HEK293T (cell line): ENCODE results near the gene KCNH6.

Source experiments
- CTCF ChIA-PET: fragments of 350-600 bp; formaldehyde crosslinking; extraction: SDS; loops from one replicate; lab custom pipeline; 2021; ENCODE audit warnings: antibody characterized with exemption, inconsistent platforms; lab: Yijun Ruan, JAX
- POLR2A ChIA-PET: fragments of 350-600 bp; formaldehyde crosslinking; extraction: SDS; loops from one replicate; lab custom pipeline; 2020; ENCODE audit warnings: antibody characterized with exemption, inconsistent platforms; lab: Yijun Ruan, JAX
- DNase-seq: peaks from one replicate; pipeline ENCODE4 v3.0.0; 2012; ENCODE audit warnings: mixed read lengths; ENCODE audit errors: extremely low spot score
- ARNT ChIP-seq: fragments of 450-650 bp; IDR thresholded peaks from 2 replicates; pipeline ENCODE4 v1.6.1; 2017; ENCODE audit warnings: mild to moderate bottlenecking
- BHLHE40 ChIP-seq: fragments of 450-650 bp; IDR thresholded peaks from 2 replicates; pipeline ENCODE4 v1.6.1; 2016; ENCODE audit warnings: mild to moderate bottlenecking, moderate library complexity, borderline replicate concordance
- CTBP1 ChIP-seq: fragments of 450-650 bp; IDR thresholded peaks from 2 replicates; pipeline ENCODE4 v1.6.1; 2016; ENCODE audit warnings: borderline replicate concordance
- ELF4 ChIP-seq: fragments of 450-650 bp; IDR thresholded peaks from 2 replicates; pipeline ENCODE4 v1.6.1; 2017; ENCODE audit warnings: antibody characterized with exemption
- FOXA1 ChIP-seq: fragments of 450-650 bp; IDR thresholded peaks from 2 replicates; pipeline ENCODE4 v1.6.1; 2016; ENCODE audit warnings: mild to moderate bottlenecking
- FOXK2 ChIP-seq: fragments of 450-650 bp; IDR thresholded peaks from 2 replicates; pipeline ENCODE4 v1.6.1; 2016; ENCODE audit warnings: mild to moderate bottlenecking
- FOXM1 ChIP-seq: fragments of 450-650 bp; IDR thresholded peaks from 2 replicates; pipeline ENCODE4 v1.6.1; 2017; ENCODE audit warnings: mild to moderate bottlenecking, borderline replicate concordance
- HDGF ChIP-seq: fragments of 450-650 bp; IDR thresholded peaks from 2 replicates; pipeline ENCODE4 v1.6.1; 2017; ENCODE audit warnings: antibody characterized with exemption, borderline replicate concordance
- L3MBTL2 ChIP-seq: fragments of 450-650 bp; conservative IDR thresholded peaks from 2 replicates; pipeline ENCODE4 v1.6.1; 2016; ENCODE audit warnings: mild to moderate bottlenecking
- LEF1 ChIP-seq: fragments of 450-650 bp; IDR thresholded peaks from 2 replicates; pipeline ENCODE4 v1.6.1; 2017; ENCODE audit warnings: mild to moderate bottlenecking, borderline replicate concordance
- NFRKB ChIP-seq: fragments of 450-650 bp; IDR thresholded peaks from 2 replicates; pipeline ENCODE4 v1.6.1; 2016; ENCODE audit warnings: mild to moderate bottlenecking, moderate library complexity
- PKNOX1 ChIP-seq: fragments of 450-650 bp; IDR thresholded peaks from 2 replicates; pipeline ENCODE4 v1.6.1; 2016
- SP1 ChIP-seq: fragments of 450-650 bp; IDR thresholded peaks from 2 replicates; pipeline ENCODE4 v1.6.1; 2017
- SUZ12 ChIP-seq: fragments of 450-650 bp; IDR thresholded peaks from 2 replicates; pipeline ENCODE4 v1.6.1; 2016; ENCODE audit warnings: mild to moderate bottlenecking
- TARDBP ChIP-seq: fragments of 450-650 bp; IDR thresholded peaks from 2 replicates; pipeline ENCODE4 v1.6.1; 2016
- ZNF384 ChIP-seq: fragments of 450-650 bp; IDR thresholded peaks from 2 replicates; pipeline ENCODE4 v1.6.1; 2016

Gene KCNH6

DNA sequence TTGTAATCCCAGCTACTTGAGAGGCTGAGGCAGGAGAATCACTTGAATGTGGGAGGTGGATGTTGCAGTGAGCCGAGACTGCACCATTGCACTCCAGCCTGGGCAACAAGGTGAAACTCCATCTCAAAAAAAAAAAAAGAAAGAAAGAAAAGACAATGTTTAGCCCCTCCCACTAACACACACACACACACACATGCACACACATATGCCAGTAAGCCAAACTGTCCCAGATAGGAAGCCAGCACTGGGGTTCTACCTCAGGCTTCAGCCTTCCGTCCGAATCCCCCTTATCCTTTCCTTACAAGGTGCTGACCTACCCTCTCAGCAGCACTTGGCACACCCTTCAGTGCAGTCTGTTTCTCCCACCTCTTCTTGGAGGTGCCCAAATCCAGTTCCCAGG is 8.7 kb upstream of the KCNH6 start:
- CTCF ChIA-PET, result interaction anchor here (1.4 kb wide), 1 partner anchor 89 kb away, joined by 3 read pairs; no protein-coding TSS in a partner anchor
- DNase-seq, result no peak
- TF ChIP-seq L3MBTL2 (no peak), ZNF384 (no peak), ARNT (no peak), NFRKB (no peak), HDGF (no peak), LEF1 (no peak), TARDBP (no peak), BHLHE40 (no peak), PKNOX1 (no peak)
- POLR2A ChIA-PET, result interaction anchor here (1.1 kb wide), 1 partner anchor 11 kb away, joined by 3 read pairs; no protein-coding TSS in a partner anchor

DNA sequence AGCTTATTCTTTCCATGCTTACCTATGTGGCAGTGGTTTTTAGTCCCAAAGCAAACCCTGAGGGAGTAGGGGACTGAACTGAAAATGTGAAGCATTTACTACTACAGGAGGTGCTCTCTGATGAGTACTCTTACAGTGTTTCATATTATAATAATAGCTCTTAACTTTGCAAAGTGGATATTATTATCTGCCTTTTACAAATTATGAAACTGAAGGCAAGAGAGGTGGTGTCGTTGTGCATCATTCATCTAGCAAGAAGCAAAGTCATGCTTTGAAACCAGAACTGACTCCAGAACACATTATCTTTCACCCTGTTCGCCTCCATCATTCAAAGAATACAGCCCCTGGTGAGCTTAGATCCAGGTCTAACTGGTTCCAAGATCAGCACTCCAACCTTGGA is 8.2 kb upstream of the KCNH6 start:
- TF ChIP-seq SUZ12 (no peak), ARNT (no peak), FOXM1 (no peak), CTBP1 (no peak), L3MBTL2 (no peak), SP1 (no peak), PKNOX1 (no peak), HDGF (no peak), LEF1 (no peak), TARDBP (no peak), FOXK2 (no peak)
- ChIA-PET CTCF (interaction anchor here (1.4 kb wide), 1 partner anchor 89 kb away, joined by 3 read pairs; no protein-coding TSS in a partner anchor), POLR2A (no interaction called here)
- no peak for DNase-seq

DNA sequence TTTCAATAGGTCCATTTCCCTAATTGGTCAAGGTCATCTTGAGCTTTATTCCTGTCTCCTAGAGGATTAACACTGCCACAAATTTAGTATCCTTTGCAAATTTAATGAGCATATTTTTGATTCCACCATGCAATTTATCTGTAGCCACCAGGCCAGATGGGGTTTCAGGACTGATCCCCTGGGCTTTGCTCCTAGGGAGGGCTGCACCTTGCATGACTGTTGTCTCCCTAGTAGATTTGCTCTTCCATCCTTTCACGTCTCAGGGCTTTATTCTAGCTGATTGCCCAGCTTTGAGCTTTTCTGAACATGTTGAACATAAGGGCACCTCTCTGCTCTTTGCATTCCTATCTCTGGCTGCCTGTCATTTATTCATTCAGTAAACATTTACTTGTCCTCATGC is 7.7 kb upstream of the KCNH6 start:
- no peak for DNase-seq
- ChIA-PET CTCF (interaction anchor here (1.4 kb wide), 1 partner anchor 90 kb away, joined by 3 read pairs; no protein-coding TSS in a partner anchor), POLR2A (no interaction called here)
- no peak for TF ChIP-seq FOXA1
- TF ChIP-seq HDGF, result no peak
- no peak for TF ChIP-seq SP1
- TF ChIP-seq LEF1, result no peak
- TF ChIP-seq FOXM1, result no peak
- no peak for TF ChIP-seq CTBP1
- no peak for TF ChIP-seq L3MBTL2
- TF ChIP-seq PKNOX1, result no peak
- no peak for TF ChIP-seq SUZ12
- TF ChIP-seq ELF4, result no peak
- TF ChIP-seq TARDBP, result no peak
- no peak for TF ChIP-seq FOXK2
- TF ChIP-seq NFRKB, result no peak
- no peak for TF ChIP-seq ARNT
- TF ChIP-seq ZNF384, result no peak
- no peak for TF ChIP-seq BHLHE40

- ChIA-PET CTCF (no interaction called here), POLR2A (no interaction called here)
- TF ChIP-seq FOXK2 (no peak), HDGF (no peak), ZNF384 (no peak), NFRKB (no peak), BHLHE40 (no peak), ARNT (no peak)
- no peak for DNase-seq
Measured at GRCh38 chr17:63516910-63517824, 6.0 kb upstream of the KCNH6 start.

GRCh38 chr17:63517825-63518534 is 5.2 kb upstream of the KCNH6 start:
- ChIA-PET POLR2A (no interaction called here), CTCF (no interaction called here)
- TF ChIP-seq ARNT, result no peak
- TF ChIP-seq FOXA1, result no peak
- no peak for TF ChIP-seq TARDBP
- no peak for TF ChIP-seq SP1
- TF ChIP-seq PKNOX1, result no peak
- TF ChIP-seq ZNF384, result no peak
- TF ChIP-seq FOXK2, result no peak
- TF ChIP-seq LEF1, result no peak
- no peak for TF ChIP-seq ELF4
- TF ChIP-seq HDGF, result no peak
- TF ChIP-seq L3MBTL2, result no peak
- no peak for TF ChIP-seq BHLHE40
- TF ChIP-seq CTBP1, result no peak
- DNase-seq, result no peak
